ENCODE measurements around the gene PPM1G.
"Not testable (repeated sequence)": the region's sequence is repeated elsewhere in the genome, so short reads cannot be mapped to it uniquely, and the experiment has no call there.

The PPM1G gene

DNA sequence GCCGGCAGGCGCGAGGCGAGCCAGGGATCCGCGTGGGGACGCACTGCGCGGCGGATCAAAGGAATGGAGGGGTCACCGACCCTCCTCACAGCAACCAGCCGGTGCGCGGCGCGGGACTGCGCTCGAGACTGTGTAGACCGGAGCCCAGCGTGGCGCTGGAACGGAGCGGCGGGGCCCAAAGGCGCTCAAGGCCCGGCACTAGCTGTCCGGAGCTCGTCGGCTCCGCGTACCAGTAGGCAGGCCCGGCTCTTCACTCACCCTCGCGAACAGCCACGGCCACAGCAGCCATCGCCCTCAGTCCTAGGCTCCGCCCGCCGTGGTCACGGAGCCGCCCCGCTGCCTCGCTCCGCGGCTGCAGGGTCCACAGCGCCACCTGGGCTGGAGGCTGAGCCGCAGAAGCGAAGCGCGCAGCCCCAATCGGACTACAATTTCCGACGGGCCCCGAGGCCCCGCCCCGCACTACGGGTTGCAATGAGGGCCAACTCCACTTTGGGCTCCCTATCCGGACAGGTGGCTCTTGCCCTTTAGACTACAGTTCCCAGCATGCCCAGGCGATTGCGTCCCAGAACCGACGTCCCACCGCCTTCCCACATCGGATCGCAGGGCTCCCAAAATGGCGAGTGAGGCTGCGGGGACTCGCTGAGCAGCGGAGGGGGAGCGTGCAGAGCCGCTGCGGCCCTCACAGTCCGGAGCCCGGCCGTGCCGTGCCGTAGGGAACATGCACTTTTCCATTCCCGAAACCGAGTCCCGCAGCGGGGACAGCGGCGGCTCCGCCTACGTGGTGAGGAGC lies 39.2 kb downstream of the PPM1G start, which contains the start of the genes EIF2B4 and SNX17:
EIF2B4 (minus strand) TSS at position 313 of the 790 bp plus-strand sequence; CDS start at position 289, 24 bp downstream.
SNX17 (plus strand) TSS at position 591 of the 790 bp plus-strand sequence; CDS start at position 719, 128 bp downstream.
- Mint-ChIP-seq H3K9me3 (no peaks in the 10 kb centered on the region), H3K4me1 (peaks cover 34% of the 10 kb centered on the region), H3K4me3 (peak within 1 kb of the TSS; percentile 87), H3K27me3 (no peaks in the 10 kb centered on the region), H3K27ac (peak within 1 kb of the TSS; percentile 78), H3K36me3 (peaks cover 57% of the 10 kb centered on the region)
- ATAC-seq, result peak; percentile 97

GRCh38 chr2:27369471-27370025 lies 39.8 kb downstream of the PPM1G start:
- peaks cover 34% of the 10 kb centered on the region for H3K4me1 Mint-ChIP-seq
- no peaks in the 10 kb centered on the region for H3K9me3 Mint-ChIP-seq
- peaks cover 50% of the 10 kb centered on the region for H3K36me3 Mint-ChIP-seq
- H3K4me3 Mint-ChIP-seq, result peak overlapping the region; percentile 87
- peak overlapping the region; percentile 78 for H3K27ac Mint-ChIP-seq
- H3K27me3 Mint-ChIP-seq, result no peaks in the 10 kb centered on the region
- ATAC-seq, result no peak

DNA sequence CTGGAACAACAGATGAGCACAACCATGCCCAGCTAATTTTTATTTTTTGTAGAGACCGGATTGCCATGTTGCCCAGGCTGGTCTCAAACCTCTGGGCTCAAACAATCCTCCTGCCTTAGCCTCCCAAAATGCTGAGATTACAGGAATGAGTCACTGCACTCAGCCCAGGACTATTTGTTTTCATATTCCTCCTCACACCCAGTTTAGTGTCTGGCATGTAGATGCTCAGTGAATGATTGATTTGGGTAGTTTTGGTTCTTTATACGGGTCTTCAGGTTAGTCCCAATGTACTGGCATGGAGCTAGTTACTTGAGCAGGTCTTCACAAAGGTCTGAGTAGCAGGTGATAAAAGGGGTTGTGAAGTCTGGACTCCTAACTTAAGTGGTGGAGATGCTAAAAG lies 45.5 kb downstream of the PPM1G start:
- no peaks in the 10 kb centered on the region for H3K27me3 Mint-ChIP-seq
- no peak overlapping the region for H3K27ac Mint-ChIP-seq
- peaks cover 21% of the 10 kb centered on the region for H3K36me3 Mint-ChIP-seq
- no peaks in the 10 kb centered on the region for H3K9me3 Mint-ChIP-seq
- ATAC-seq, result no peak
- peaks cover 6% of the 10 kb centered on the region for H3K4me1 Mint-ChIP-seq
- no peak overlapping the region for H3K4me3 Mint-ChIP-seq

- no peak for ATAC-seq
- peaks cover 11% of the 10 kb centered on the region for H3K4me1 Mint-ChIP-seq
Measured at GRCh38 chr2:27362678-27363420, 46.5 kb downstream of the PPM1G start.

GRCh38 chr2:27356382-27357181 lies 52.8 kb downstream of the PPM1G start, which contains the start of gene GTF3C2:
GTF3C2 (minus strand) TSS chr2:27356764; CDS start chr2:27343554, 13,210 bp downstream.
- Mint-ChIP-seq H3K27me3 (no peaks in the 10 kb centered on the region), H3K27ac (peak within 1 kb of the TSS; percentile 99), H3K9me3 (no peaks in the 10 kb centered on the region), H3K36me3 (peaks cover 10% of the 10 kb centered on the region), H3K4me1 (peaks cover 45% of the 10 kb centered on the region), H3K4me3 (peak within 1 kb of the TSS; percentile 96)
- ATAC-seq, result peak; percentile 94

More at GRCh38 chr2:27362678-27363420, 46.5 kb downstream of the PPM1G start:
- Mint-ChIP-seq H3K4me3 (no peak overlapping the region), H3K36me3 (peaks cover 14% of the 10 kb centered on the region), H3K9me3 (no peaks in the 10 kb centered on the region), H3K27ac (no peak overlapping the region), H3K27me3 (no peaks in the 10 kb centered on the region)

DNA sequence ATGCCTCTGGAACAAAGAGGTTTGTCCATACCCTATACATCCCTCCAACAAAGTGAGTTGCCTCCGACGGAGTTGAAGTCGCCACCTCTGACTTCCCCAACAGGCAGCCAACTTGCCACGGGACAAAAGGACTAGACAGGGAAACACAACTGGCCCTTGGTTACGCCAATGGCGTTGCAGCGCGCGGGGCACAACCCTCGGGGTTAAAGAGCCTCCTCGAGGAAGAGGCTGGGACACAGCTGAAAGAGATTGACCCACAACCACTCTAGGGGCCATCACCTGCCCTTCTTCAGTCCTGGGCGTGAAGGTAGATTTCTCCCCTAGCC lies 53.4 kb downstream of the PPM1G start:
- Mint-ChIP-seq H3K4me3 (peak overlapping the region; percentile 96), H3K27me3 (no peaks in the 10 kb centered on the region), H3K9me3 (no peaks in the 10 kb centered on the region), H3K4me1 (peaks cover 46% of the 10 kb centered on the region), H3K27ac (peak overlapping the region; percentile 99), H3K36me3 (peaks cover 10% of the 10 kb centered on the region)
- ATAC-seq, result peak; percentile 66

DNA sequence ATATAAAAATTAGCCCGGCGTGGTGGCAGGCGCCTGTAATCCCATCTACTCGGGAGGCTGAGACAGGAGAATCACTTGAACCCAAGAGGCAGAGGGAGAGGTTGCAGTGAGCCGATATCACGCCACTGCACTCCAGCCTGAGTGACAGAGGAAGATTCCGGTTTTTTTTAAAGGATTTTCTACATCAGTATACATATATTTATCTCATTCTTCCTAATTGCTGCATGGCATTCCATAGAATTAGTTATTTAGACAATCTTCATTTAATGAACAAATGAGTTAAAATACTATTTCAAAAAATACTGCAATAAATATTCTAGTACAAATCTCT lies 54.8 kb downstream of the PPM1G start:
- no peak for ATAC-seq
- no peaks in the 10 kb centered on the region for H3K9me3 Mint-ChIP-seq
- peaks cover 11% of the 10 kb centered on the region for H3K36me3 Mint-ChIP-seq
- H3K4me3 Mint-ChIP-seq, result peak overlapping the region; percentile 23
- no peaks in the 10 kb centered on the region for H3K27me3 Mint-ChIP-seq
- H3K27ac Mint-ChIP-seq, result no peak overlapping the region
- peaks cover 57% of the 10 kb centered on the region for H3K4me1 Mint-ChIP-seq

- ATAC-seq, result no peak
- H3K27ac Mint-ChIP-seq, result no peak overlapping the region
- H3K4me3 Mint-ChIP-seq, result peak overlapping the region; percentile 23
- H3K27me3 Mint-ChIP-seq, result no peaks in the 10 kb centered on the region
- peaks cover 16% of the 10 kb centered on the region for H3K36me3 Mint-ChIP-seq
- H3K9me3 Mint-ChIP-seq, result no peaks in the 10 kb centered on the region
- H3K4me1 Mint-ChIP-seq, result peaks cover 57% of the 10 kb centered on the region
Measured at GRCh38 chr2:27353762-27354596, 55.4 kb downstream of the PPM1G start.

- not testable (repeated sequence) for H3K27ac Mint-ChIP-seq, H3K9me3 Mint-ChIP-seq
- H3K4me1 Mint-ChIP-seq, result peaks cover 52% of the 10 kb centered on the region
Measured at GRCh38 chr2:27353386-27353761, 56.0 kb downstream of the PPM1G start.

DNA sequence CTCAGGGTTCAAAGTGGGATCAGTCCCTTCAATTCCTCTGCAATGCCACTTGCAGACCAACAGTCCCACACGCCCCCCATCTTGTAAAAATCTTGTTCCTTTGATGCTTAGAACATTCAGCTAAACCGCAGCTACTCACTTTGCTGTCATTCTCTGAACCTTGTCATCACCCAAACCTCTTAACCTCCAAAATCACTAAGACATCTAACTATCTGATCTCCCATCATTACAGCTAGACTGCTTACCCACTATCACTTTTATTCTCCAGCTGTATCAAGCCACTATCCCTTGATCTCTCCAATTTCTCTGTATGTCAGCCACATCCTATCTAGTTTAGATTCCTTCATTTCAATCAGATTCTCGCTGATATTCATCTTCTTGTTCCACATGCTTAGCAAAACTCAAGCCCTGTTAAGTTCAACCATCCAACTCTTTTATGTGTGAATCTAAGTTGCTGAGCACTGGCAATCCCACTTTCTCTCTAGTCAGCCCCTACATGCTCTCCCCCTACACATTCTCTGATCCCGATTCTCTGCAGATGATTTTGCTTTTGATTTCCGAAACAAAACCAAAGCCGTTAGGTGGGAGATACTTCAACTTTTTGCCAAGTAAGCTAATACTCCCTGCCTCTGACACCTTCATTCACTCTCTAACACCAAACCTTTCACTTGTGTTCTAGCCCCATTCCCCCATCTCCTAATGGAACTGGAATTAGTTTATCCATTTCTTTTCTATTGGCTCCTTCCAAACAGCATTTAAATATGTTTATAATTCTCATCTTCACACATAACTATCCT lies 57.4 kb downstream of the PPM1G start:
- peaks cover 22% of the 10 kb centered on the region for H3K36me3 Mint-ChIP-seq
- H3K27me3 Mint-ChIP-seq, result no peaks in the 10 kb centered on the region
- peak overlapping the region; percentile 1 for H3K27ac Mint-ChIP-seq
- H3K4me3 Mint-ChIP-seq, result no peak overlapping the region
- ATAC-seq, result no peak
- no peaks in the 10 kb centered on the region for H3K9me3 Mint-ChIP-seq
- H3K4me1 Mint-ChIP-seq, result peaks cover 48% of the 10 kb centered on the region

More at GRCh38 chr2:27353386-27353761, 56.0 kb downstream of the PPM1G start:
- H3K4me3 Mint-ChIP-seq, ATAC-seq, H3K27me3 Mint-ChIP-seq: not testable (repeated sequence)
- peaks cover 16% of the 10 kb centered on the region for H3K36me3 Mint-ChIP-seq

GRCh38 chr2:27350106-27350693 lies 59.2 kb downstream of the PPM1G start:
- H3K27ac Mint-ChIP-seq, result no peak overlapping the region
- peaks cover 48% of the 10 kb centered on the region for H3K4me1 Mint-ChIP-seq
- H3K27me3 Mint-ChIP-seq, result no peaks in the 10 kb centered on the region
- H3K36me3 Mint-ChIP-seq, result peaks cover 23% of the 10 kb centered on the region
- H3K4me3 Mint-ChIP-seq, result no peak overlapping the region
- H3K9me3 Mint-ChIP-seq, result no peaks in the 10 kb centered on the region
- ATAC-seq, result no peak

- Mint-ChIP-seq H3K4me3 (no peak overlapping the region), H3K4me1 (peaks cover 33% of the 10 kb centered on the region), H3K36me3 (peaks cover 23% of the 10 kb centered on the region)
Measured at GRCh38 chr2:27347641-27348040, 61.8 kb downstream of the PPM1G start.

GRCh38 chr2:27336173-27336572 lies 73.2 kb downstream of the PPM1G start:
- H3K27ac Mint-ChIP-seq, result no peak overlapping the region
- no peaks in the 10 kb centered on the region for H3K27me3 Mint-ChIP-seq
- no peak for ATAC-seq
- no peaks in the 10 kb centered on the region for H3K9me3 Mint-ChIP-seq
- H3K36me3 Mint-ChIP-seq, result peaks cover 50% of the 10 kb centered on the region
- H3K4me3 Mint-ChIP-seq, result no peak overlapping the region
- H3K4me1 Mint-ChIP-seq, result no peaks in the 10 kb centered on the region

More at GRCh38 chr2:27347641-27348040, 61.8 kb downstream of the PPM1G start:
- Mint-ChIP-seq H3K27ac (no peak overlapping the region), H3K27me3 (no peaks in the 10 kb centered on the region), H3K9me3 (no peaks in the 10 kb centered on the region)
- no peak for ATAC-seq
